Parathyroid adenoma (tissue), 2 donors: ENCODE data around the gene ADAM12.

Experiments
- H2AFZ ChIP-seq: fragments of 300-600 bp; sonication (generic); one replicate; pipeline ENCODE4 v1.7.0; 2017; ENCODE audit warnings: antibody characterized with exemption, mild to moderate bottlenecking
- H3K27ac ChIP-seq: fragments of 300-600 bp; sonication (generic); one replicate; pipeline ENCODE4 v1.7.0; 2017
- H3K27me3 ChIP-seq: fragments of 300-600 bp; sonication (generic); one replicate; pipeline ENCODE4 v1.7.0; 2017; ENCODE audit warnings: low read length; ENCODE audit not compliant: control insufficient read depth, insufficient read depth
- H3K36me3 ChIP-seq: fragments of 300-600 bp; sonication (generic); one replicate; pipeline ENCODE4 v1.7.0; 2017; ENCODE audit warnings: low read length; ENCODE audit not compliant: control insufficient read depth, insufficient read depth
- H3K4me1 ChIP-seq: fragments of 300-600 bp; sonication (generic); one replicate; pipeline ENCODE4 v1.7.0; 2017; ENCODE audit warnings: control low read depth
- H3K4me2 ChIP-seq: fragments of 300-600 bp; sonication (generic); one replicate; pipeline ENCODE4 v1.7.0; 2017; ENCODE audit warnings: low read length
- H3K4me3 ChIP-seq: fragments of 300-600 bp; sonication (generic); one replicate; pipeline ENCODE4 v1.7.0; 2017; ENCODE audit warnings: low read depth, low read length
- H3K79me2 ChIP-seq: fragments of 300-600 bp; sonication (generic); one replicate; pipeline ENCODE4 v1.7.0; 2017; ENCODE audit warnings: control low read depth
- H3K9ac ChIP-seq: fragments of 300-600 bp; sonication (generic); one replicate; pipeline ENCODE4 v1.7.0; 2017; ENCODE audit warnings: mild to moderate bottlenecking
- H3K9me3 ChIP-seq: fragments of 300-600 bp; sonication (generic); one replicate; pipeline ENCODE4 v1.7.0; 2017; ENCODE audit warnings: low read length; ENCODE audit not compliant: control insufficient read depth
- TF ChIP-seq, protein P1 (sequence below): fragments of 300-600 bp; sonication (generic); IDR thresholded peaks from one replicate; pipeline ENCODE4 v1.7.0; 2017; ENCODE audit warnings: antibody characterized with exemption, mild to moderate bottlenecking
- donor health status: primary hyperparathyroidism.

The ADAM12 gene

DNA sequence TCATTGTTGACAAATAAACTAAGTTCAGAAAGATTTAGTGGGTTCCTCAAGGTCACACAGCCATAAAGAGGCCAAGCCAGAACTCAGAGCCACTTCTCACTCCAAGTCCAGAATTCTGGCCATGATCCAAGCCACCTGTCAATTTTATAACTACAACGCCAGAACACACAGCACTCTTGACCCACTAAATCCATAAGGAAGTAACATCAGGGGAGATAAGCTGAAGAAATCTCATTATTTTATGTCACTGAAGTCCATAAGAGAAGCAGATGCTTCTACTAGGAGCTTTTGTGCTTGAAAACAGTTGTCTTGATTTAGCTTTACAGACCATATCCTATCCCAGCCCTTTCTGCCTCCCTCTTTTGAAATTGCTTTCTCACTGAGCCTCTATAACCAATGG is 15.9 kb downstream of the ADAM12 start:
- TF ChIP-seq, protein P1, sequence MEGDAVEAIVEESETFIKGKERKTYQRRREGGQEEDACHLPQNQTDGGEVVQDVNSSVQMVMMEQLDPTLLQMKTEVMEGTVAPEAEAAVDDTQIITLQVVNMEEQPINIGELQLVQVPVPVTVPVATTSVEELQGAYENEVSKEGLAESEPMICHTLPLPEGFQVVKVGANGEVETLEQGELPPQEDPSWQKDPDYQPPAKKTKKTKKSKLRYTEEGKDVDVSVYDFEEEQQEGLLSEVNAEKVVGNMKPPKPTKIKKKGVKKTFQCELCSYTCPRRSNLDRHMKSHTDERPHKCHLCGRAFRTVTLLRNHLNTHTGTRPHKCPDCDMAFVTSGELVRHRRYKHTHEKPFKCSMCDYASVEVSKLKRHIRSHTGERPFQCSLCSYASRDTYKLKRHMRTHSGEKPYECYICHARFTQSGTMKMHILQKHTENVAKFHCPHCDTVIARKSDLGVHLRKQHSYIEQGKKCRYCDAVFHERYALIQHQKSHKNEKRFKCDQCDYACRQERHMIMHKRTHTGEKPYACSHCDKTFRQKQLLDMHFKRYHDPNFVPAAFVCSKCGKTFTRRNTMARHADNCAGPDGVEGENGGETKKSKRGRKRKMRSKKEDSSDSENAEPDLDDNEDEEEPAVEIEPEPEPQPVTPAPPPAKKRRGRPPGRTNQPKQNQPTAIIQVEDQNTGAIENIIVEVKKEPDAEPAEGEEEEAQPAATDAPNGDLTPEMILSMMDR, result no peak
- no peaks in the 10 kb centered on the region for H3K27me3 ChIP-seq
- H2AFZ ChIP-seq, result no peak overlapping the region
- H3K4me3 ChIP-seq, result no peak overlapping the region
- no peaks in the 10 kb centered on the region for H3K79me2 ChIP-seq
- H3K27ac ChIP-seq, result no peak overlapping the region
- H3K4me1 ChIP-seq, result no peaks in the 10 kb centered on the region
- no peaks in the 10 kb centered on the region for H3K9me3 ChIP-seq
- no peak overlapping the region for H3K4me2 ChIP-seq
- no peak overlapping the region for H3K9ac ChIP-seq
- no peaks in the 10 kb centered on the region for H3K36me3 ChIP-seq

DNA sequence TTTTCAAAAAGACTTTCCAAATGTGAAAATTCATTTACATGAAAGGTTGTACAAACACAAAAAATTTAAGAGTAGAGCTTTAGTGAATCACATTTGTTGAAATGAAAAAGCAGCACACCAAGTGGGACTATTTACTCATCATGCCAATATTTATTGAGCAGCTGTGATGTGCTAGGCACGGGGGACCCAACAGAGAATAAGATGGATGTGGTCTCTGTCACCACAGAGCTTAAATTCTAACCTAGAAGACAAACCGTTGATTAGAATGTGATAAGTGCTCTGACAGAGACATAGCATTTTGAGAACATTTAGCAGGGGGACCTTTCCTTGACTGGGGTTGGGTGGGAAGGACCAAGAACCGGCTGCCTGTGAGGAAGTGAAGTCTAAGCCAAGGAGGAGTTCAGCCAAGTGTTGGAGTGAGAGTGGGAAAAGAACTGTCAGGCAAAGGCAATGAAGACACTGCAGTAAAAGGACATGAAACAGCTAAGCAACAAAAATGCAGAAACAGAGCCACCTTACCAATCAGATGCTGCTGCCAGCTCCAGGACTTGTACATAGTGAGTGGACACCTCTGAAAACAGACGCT is 19.1 kb downstream of the ADAM12 start:
- no peaks in the 10 kb centered on the region for H3K9me3 ChIP-seq
- no peak overlapping the region for H3K4me2 ChIP-seq
- TF ChIP-seq, protein P1, result no peak
- H3K36me3 ChIP-seq, result no peaks in the 10 kb centered on the region
- no peak overlapping the region for H3K27ac ChIP-seq
- H3K9ac ChIP-seq, result no peak overlapping the region
- H3K4me3 ChIP-seq, result no peak overlapping the region
- no peaks in the 10 kb centered on the region for H3K4me1 ChIP-seq
- no peaks in the 10 kb centered on the region for H3K79me2 ChIP-seq
- no peak overlapping the region for H2AFZ ChIP-seq
- no peaks in the 10 kb centered on the region for H3K27me3 ChIP-seq

DNA sequence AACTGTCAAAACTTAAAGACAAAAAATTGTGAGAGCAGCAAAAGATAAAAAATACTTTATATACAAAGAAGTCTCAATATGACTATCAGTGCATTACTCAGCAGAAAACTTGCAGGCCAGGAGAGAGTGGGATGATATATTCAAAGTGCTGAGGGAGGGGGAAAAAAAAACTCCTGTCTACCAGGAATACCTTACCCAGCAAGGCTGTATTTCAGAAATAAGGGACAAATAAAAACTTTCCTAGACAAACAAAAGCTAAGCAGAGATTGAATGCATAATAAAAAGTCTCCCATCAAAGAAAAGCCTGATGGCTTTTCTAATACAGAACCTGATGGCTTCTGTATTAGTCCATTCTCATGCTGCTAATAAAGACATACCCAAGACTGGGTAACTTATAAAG is 31.1 kb downstream of the ADAM12 start:
- TF ChIP-seq, protein P1, result no peak
- Histone ChIP-seq H3K4me1 (no peaks in the 10 kb centered on the region), H3K27me3 (no peaks in the 10 kb centered on the region), H3K4me3 (no peak overlapping the region), H3K4me2 (no peak overlapping the region), H3K9me3 (no peaks in the 10 kb centered on the region), H3K9ac (no peak overlapping the region), H3K36me3 (no peaks in the 10 kb centered on the region), H2AFZ (no peak overlapping the region), H3K79me2 (no peaks in the 10 kb centered on the region), H3K27ac (no peak overlapping the region)

DNA sequence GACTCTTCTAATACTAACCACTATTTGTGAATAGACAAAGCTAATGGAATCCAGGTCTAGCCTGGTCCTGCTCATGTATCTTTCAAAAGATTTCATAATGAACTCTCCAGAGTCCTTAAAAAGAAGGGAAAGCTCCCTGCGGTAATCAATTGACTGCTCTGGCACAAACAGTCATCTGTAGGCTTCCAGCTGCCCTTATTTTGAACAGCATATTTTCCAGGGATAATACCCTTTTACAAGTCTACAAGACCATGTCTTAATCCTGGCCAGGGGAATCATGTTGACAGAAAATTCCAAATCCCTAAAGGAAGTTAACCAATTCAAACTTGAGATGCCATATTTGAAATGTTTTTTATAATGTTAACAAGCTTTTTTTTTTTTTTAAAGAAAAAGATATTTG is 34.6 kb downstream of the ADAM12 start:
- Histone ChIP-seq H3K4me3 (no peak overlapping the region), H3K27me3 (no peaks in the 10 kb centered on the region), H3K36me3 (no peaks in the 10 kb centered on the region), H3K27ac (no peak overlapping the region), H3K4me2 (no peak overlapping the region), H3K9ac (no peak overlapping the region), H2AFZ (no peak overlapping the region), H3K79me2 (no peaks in the 10 kb centered on the region), H3K9me3 (no peaks in the 10 kb centered on the region), H3K4me1 (no peaks in the 10 kb centered on the region)
- TF ChIP-seq, protein P1, result no peak

DNA sequence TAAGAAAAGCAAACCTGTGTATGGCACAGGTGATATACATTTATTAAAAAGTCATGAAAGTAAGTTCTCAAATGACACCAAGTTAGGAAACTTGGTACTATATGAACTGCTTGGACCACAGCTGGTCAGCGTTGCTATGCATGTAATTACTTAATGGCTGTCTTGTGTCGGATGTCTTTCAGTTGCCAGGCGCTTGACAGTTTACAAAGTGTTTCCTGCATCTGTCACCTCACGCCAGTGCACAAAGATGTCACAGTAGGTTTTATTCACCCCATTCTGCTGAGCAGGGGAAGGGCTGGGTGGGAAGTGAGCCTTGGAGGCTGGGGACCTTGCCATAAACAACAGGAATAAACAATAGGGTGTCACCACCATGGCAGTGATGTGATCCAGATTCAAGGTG is 35.8 kb downstream of the ADAM12 start:
- TF ChIP-seq, protein P1, result no peak
- no peak overlapping the region for H3K4me3 ChIP-seq

More for the DNA sequence above, 35.8 kb downstream of the ADAM12 start:
- H3K79me2 ChIP-seq, result no peaks in the 10 kb centered on the region
- no peak overlapping the region for H3K4me2 ChIP-seq
- no peaks in the 10 kb centered on the region for H3K9me3 ChIP-seq
- no peaks in the 10 kb centered on the region for H3K36me3 ChIP-seq
- H3K9ac ChIP-seq, result no peak overlapping the region
- no peak overlapping the region for H3K27ac ChIP-seq
- no peak overlapping the region for H2AFZ ChIP-seq
- H3K27me3 ChIP-seq, result no peaks in the 10 kb centered on the region
- H3K4me1 ChIP-seq, result no peaks in the 10 kb centered on the region
